Ishikawa (cell line): Measurements from ENCODE around the gene LCMT1.

Source experiments
- EP300 ChIP-seq: IDR thresholded peaks from 2 replicates; pipeline ENCODE4 v1.6.1; 2012; ENCODE audit warnings: borderline replicate concordance
- MAX ChIP-seq: IDR thresholded peaks from 2 replicates; pipeline ENCODE4 v1.6.1; 2012
- RAD21 ChIP-seq: IDR thresholded peaks from 2 replicates; pipeline ENCODE4 v1.6.1; 2012; ENCODE audit warnings: low read depth

DNA sequence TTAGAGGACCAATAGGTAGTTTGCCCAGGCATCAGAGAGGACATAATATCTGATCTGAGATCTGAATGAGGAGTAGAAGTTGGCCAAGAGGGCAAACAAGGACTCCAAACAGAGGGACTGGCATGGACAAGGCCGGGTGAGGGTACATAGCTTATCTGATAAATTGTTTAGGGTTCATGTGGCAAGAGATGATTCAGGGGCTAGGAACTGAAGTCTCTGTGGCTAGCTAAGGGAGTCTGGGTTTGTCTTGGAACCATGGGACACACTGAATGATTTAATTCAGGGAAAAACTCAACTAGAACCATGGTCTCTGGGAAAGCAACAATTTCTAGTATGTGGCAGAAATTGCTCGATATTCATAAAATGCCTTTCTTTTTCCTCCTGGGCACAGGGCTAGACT, 101.1 kb downstream of the LCMT1 start:
- TF ChIP-seq EP300 (no peak), RAD21 (no peak), MAX (no peak)
